ENCODE data around the gene SLC44A1.

DNA sequence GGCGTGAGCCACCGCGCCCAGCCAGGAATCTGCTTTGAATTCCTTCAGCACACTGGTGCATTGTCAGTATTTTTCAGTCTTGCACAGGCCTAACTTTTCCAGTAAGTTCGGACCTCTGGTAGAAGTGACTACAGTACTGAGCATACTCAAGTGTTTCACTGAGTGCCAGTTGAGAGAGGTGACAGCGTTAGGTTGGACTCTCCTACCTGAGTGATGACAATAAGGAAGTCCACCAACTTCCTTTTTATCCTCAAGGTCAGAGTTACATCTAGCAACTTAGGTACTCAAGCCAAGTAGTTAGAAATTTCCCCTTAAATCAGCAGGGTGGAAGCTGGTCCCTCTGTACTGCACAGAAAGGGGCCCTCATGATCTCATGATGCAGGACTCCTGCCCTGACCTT is 177.4 kb downstream of the SLC44A1 start:
- TF ChIP-seq, protein P1, sequence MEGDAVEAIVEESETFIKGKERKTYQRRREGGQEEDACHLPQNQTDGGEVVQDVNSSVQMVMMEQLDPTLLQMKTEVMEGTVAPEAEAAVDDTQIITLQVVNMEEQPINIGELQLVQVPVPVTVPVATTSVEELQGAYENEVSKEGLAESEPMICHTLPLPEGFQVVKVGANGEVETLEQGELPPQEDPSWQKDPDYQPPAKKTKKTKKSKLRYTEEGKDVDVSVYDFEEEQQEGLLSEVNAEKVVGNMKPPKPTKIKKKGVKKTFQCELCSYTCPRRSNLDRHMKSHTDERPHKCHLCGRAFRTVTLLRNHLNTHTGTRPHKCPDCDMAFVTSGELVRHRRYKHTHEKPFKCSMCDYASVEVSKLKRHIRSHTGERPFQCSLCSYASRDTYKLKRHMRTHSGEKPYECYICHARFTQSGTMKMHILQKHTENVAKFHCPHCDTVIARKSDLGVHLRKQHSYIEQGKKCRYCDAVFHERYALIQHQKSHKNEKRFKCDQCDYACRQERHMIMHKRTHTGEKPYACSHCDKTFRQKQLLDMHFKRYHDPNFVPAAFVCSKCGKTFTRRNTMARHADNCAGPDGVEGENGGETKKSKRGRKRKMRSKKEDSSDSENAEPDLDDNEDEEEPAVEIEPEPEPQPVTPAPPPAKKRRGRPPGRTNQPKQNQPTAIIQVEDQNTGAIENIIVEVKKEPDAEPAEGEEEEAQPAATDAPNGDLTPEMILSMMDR (conservative IDR thresholded peaks at IDR 0.05; ENCODE audit: low read length) = no peak
- TF ChIP-seq EZH2phosphoT487 (IDR thresholded peaks at IDR 0.05; ENCODE audit: borderline replicate concordance, low read depth, low read length) = no peak

Measured in OCI-LY7 (cell line).